ELF-1 (cell line): ENCODE measurements around the gene FFAR3.
"Not testable (repeated sequence)": the region's sequence is repeated elsewhere in the genome, so short reads cannot be mapped to it uniquely, and the experiment has no call there.

ENCODE experiments used
- DNase-seq: peaks from one replicate; pipeline ENCODE4 v3.0.0-alpha.2; 2016; ENCODE audit warnings: low read depth, low spot score

Gene FFAR3

GRCh38 chr19:35401416-35401815, 43.2 kb downstream of the FFAR3 start:
- not testable (repeated sequence) for DNase-seq

GRCh38 chr19:35403116-35403760, 45.0 kb downstream of the FFAR3 start:
- peak; percentile 39 for DNase-seq

GRCh38 chr19:35404879-35405622, 46.8 kb downstream of the FFAR3 start:
- peak; percentile 77 for DNase-seq

- DNase-seq, result no peak
Measured at GRCh38 chr19:35407619-35408018, 49.4 kb downstream of the FFAR3 start.

GRCh38 chr19:35408284-35409171, 50.3 kb downstream of the FFAR3 start:
- no peak for DNase-seq

- no peak for DNase-seq
Measured at GRCh38 chr19:35409191-35409590, 50.9 kb downstream of the FFAR3 start.
